ENCODE data around the gene DNAH8. TPM values are rescaled to one million over a fixed set of nuclear protein-coding genes. Genes with fewer than 3 reads are reported as not detected.

Gene DNAH8
- total RNA-seq, 1 donor from 2014 or later, result 0.05 TPM

GRCh38 chr6:38730140-38730862, 15.2 kb downstream of the DNAH8 start:
- H3K27ac Mint-ChIP-seq (ENCODE audit: unreplicated experiment), result no peak overlapping the region

DNA sequence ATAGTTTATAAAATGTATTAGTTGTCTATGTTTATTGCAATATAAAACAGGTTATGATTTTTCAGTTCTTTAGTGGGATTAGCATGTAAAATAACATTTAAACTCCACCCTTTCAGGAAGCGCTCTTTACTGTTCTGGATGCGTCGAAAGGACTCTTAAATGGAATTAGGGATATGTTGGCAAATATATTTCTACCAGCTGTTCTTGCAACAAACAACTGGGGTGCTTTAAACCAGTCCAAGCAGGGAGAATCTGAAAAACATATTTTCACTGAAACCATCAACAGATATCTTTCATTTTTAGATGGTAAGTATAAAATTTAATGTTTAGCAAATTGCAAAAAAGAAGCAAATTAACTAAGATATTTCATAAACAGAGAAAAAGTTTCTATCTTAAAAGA, 21.8 kb downstream of the DNAH8 start:
- DNase-seq (ENCODE audit: low read depth, low spot score), result no peak
- Mint-ChIP-seq H3K4me3 (no peak overlapping the region), H3K9me3 (peaks cover 4% of the 10 kb centered on the region), H3K27ac (ENCODE audit: unreplicated experiment) (no peak overlapping the region), H3K4me1 (no peaks in the 10 kb centered on the region), H3K27me3 (ENCODE audit: low read depth) (peaks cover 36% of the 10 kb centered on the region), H3K36me3 (ENCODE audit: low read depth) (no peaks in the 10 kb centered on the region)
- TF ChIP-seq, protein P1, sequence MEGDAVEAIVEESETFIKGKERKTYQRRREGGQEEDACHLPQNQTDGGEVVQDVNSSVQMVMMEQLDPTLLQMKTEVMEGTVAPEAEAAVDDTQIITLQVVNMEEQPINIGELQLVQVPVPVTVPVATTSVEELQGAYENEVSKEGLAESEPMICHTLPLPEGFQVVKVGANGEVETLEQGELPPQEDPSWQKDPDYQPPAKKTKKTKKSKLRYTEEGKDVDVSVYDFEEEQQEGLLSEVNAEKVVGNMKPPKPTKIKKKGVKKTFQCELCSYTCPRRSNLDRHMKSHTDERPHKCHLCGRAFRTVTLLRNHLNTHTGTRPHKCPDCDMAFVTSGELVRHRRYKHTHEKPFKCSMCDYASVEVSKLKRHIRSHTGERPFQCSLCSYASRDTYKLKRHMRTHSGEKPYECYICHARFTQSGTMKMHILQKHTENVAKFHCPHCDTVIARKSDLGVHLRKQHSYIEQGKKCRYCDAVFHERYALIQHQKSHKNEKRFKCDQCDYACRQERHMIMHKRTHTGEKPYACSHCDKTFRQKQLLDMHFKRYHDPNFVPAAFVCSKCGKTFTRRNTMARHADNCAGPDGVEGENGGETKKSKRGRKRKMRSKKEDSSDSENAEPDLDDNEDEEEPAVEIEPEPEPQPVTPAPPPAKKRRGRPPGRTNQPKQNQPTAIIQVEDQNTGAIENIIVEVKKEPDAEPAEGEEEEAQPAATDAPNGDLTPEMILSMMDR (conservative IDR thresholded peaks at IDR 0.05), result no peak

More at GRCh38 chr6:38730140-38730862, 15.2 kb downstream of the DNAH8 start:
- Mint-ChIP-seq H3K4me1 (peaks cover 7% of the 10 kb centered on the region), H3K4me3 (no peak overlapping the region), H3K36me3 (ENCODE audit: low read depth) (no peaks in the 10 kb centered on the region), H3K27me3 (ENCODE audit: low read depth) (peaks cover 3% of the 10 kb centered on the region), H3K9me3 (peaks cover under 1% of the 10 kb centered on the region)
- DNase-seq (ENCODE audit: low read depth, low spot score), result no peak
- TF ChIP-seq, protein P1 (conservative IDR thresholded peaks at IDR 0.05), result no peak

GRCh38 chr6:38738261-38738660, 23.1 kb downstream of the DNAH8 start:
- Mint-ChIP-seq H3K4me3 (no peak overlapping the region), H3K36me3 (ENCODE audit: low read depth) (no peaks in the 10 kb centered on the region), H3K27ac (ENCODE audit: unreplicated experiment) (no peak overlapping the region), H3K9me3 (peaks cover 4% of the 10 kb centered on the region), H3K27me3 (ENCODE audit: low read depth) (peaks cover 44% of the 10 kb centered on the region), H3K4me1 (no peaks in the 10 kb centered on the region)
- DNase-seq (ENCODE audit: low read depth, low spot score), result no peak
- TF ChIP-seq, protein P1 (conservative IDR thresholded peaks at IDR 0.05), result no peak

DNA sequence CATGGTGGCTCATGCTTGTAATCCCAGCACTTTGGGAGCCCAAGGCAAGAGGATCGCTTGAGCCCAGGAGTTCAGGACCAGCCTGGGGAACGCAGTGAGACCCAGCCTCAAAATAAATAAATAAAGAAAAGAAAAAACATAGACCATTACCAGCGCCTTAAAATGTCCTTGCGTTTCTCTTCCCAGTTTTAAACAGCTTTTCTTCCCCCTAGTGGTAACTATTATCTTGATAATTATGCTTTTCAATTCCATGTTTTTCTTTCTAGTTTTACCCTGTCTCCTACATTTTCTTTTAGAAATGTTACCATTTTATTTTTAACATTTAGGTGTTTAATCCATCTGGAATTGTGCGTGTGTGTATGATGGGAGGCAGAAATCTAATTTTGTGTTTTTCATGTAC, 24.4 kb downstream of the DNAH8 start:
- Mint-ChIP-seq H3K4me1 (no peaks in the 10 kb centered on the region), H3K9me3 (peaks cover 4% of the 10 kb centered on the region), H3K4me3 (no peak overlapping the region), H3K27me3 (ENCODE audit: low read depth) (peaks cover 46% of the 10 kb centered on the region), H3K27ac (ENCODE audit: unreplicated experiment) (no peak overlapping the region), H3K36me3 (ENCODE audit: low read depth) (no peaks in the 10 kb centered on the region)
- TF ChIP-seq, protein P1 (conservative IDR thresholded peaks at IDR 0.05), result peak; percentile 65
- DNase-seq (ENCODE audit: low read depth, low spot score), result no peak

DNA sequence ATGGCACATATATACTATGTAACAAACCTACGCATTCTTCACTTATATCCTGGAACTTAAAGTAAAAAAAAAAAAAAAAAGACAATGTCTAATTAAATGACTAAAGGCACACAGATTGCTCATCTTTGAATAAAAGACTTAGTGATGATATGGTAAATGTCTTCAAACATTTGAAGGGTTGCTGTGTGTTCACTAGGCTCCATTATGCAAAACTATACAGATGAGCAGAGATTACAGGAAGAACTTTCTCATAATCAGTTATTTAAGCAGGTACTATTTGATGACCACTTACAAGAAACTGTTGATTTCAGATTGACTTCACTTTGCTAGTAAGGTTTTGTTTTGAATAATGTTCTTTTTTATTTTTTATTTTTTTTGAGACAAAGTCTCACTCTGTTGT, 34.4 kb downstream of the DNAH8 start:
- H3K36me3 Mint-ChIP-seq (ENCODE audit: low read depth), result no peaks in the 10 kb centered on the region
- TF ChIP-seq, protein P1 (conservative IDR thresholded peaks at IDR 0.05), result no peak

More for the DNA sequence above, 34.4 kb downstream of the DNAH8 start:
- H3K4me1 Mint-ChIP-seq, result no peaks in the 10 kb centered on the region
- peaks cover 3% of the 10 kb centered on the region for H3K9me3 Mint-ChIP-seq
- DNase-seq (ENCODE audit: low read depth, low spot score), result no peak
- H3K27ac Mint-ChIP-seq (ENCODE audit: unreplicated experiment), result no peak overlapping the region
- peaks cover 10% of the 10 kb centered on the region for H3K27me3 Mint-ChIP-seq (ENCODE audit: low read depth)
- no peak overlapping the region for H3K4me3 Mint-ChIP-seq
